Mesothelial cell of epicardium (in vitro differentiated cells): ENCODE measurements around the gene ADARB2. TPM values are rescaled to one million over a fixed set of nuclear protein-coding genes. Genes with fewer than 3 reads are reported as not detected.

Source experiments
- DNase-seq, 2 experiments: peaks; one replicate each; pipeline ENCODE4 v3.0.0; 2021; ENCODE audit warnings: low spot score in 2 of 2; ENCODE audit not compliant: unreplicated experiment in 2 of 2
- H3K27ac Mint-ChIP-seq: 2 replicates; pipeline ENCODE4 v1.8.0; 2021; ENCODE audit warnings: mixed read lengths
- H3K27me3 Mint-ChIP-seq: 2 replicates; pipeline ENCODE4 v1.8.0; 2021; ENCODE audit warnings: low read depth, mixed read lengths
- H3K36me3 Mint-ChIP-seq: 2 replicates; pipeline ENCODE4 v1.8.0; 2021; ENCODE audit warnings: mixed read lengths
- H3K4me1 Mint-ChIP-seq: 2 replicates; pipeline ENCODE4 v1.8.0; 2021; ENCODE audit warnings: mixed read lengths
- H3K4me3 Mint-ChIP-seq: 2 replicates; pipeline ENCODE4 v1.8.0; 2021; ENCODE audit warnings: mild to moderate bottlenecking, moderate library complexity, mixed read lengths
- H3K9me3 Mint-ChIP-seq: 2 replicates; pipeline ENCODE4 v1.8.0; 2021; ENCODE audit warnings: mixed read lengths
- CTCF ChIP-seq: fragments of 200-600 bp; sonication (generic); IDR thresholded peaks from one replicate; pipeline ENCODE4 v1.5.0; 2021; ENCODE audit warnings: antibody characterized with exemption; ENCODE audit not compliant: unreplicated experiment
- total RNA-seq: library from RNA; stranded (reverse); gene quantifications from 3 replicates; pipeline ENCODE4 v1.2.1, GENCODE V29; 2021

The ADARB2 gene
- total RNA-seq, 1 donor from 2014 or later = 0.38 TPM

GRCh38 chr10:1605121-1605520 is 132.2 kb downstream of the ADARB2 start:
- H3K4me1 Mint-ChIP-seq = peaks cover 5% of the 10 kb centered on the region
- no peak overlapping the region for H3K27ac Mint-ChIP-seq
- H3K27me3 Mint-ChIP-seq = peaks cover 52% of the 10 kb centered on the region
- no peak for DNase-seq
- no peak for TF ChIP-seq CTCF
- H3K4me3 Mint-ChIP-seq = no peak overlapping the region
- H3K36me3 Mint-ChIP-seq = no peaks in the 10 kb centered on the region
- H3K9me3 Mint-ChIP-seq = no peaks in the 10 kb centered on the region

- DNase-seq = no peak
- Mint-ChIP-seq H3K4me1 (peaks cover 5% of the 10 kb centered on the region), H3K27ac (no peak overlapping the region), H3K27me3 (peaks cover 44% of the 10 kb centered on the region), H3K36me3 (no peaks in the 10 kb centered on the region), H3K9me3 (no peaks in the 10 kb centered on the region), H3K4me3 (no peak overlapping the region)
- TF ChIP-seq CTCF = no peak
These were observed 133.1 kb downstream of the ADARB2 start for GRCh38 chr10:1604246-1604645.

- no peak for TF ChIP-seq CTCF
- no peak for DNase-seq
- H3K9me3 Mint-ChIP-seq = no peaks in the 10 kb centered on the region
- no peak overlapping the region for H3K27ac Mint-ChIP-seq
- peaks cover 5% of the 10 kb centered on the region for H3K4me1 Mint-ChIP-seq
- no peaks in the 10 kb centered on the region for H3K36me3 Mint-ChIP-seq
- no peak overlapping the region for H3K4me3 Mint-ChIP-seq
- H3K27me3 Mint-ChIP-seq = peaks cover 33% of the 10 kb centered on the region
These were observed 134.1 kb downstream of the ADARB2 start for GRCh38 chr10:1603181-1603580.

GRCh38 chr10:1602037-1602484 is 135.3 kb downstream of the ADARB2 start:
- Mint-ChIP-seq H3K4me3 (no peak overlapping the region), H3K27me3 (peaks cover 22% of the 10 kb centered on the region), H3K4me1 (peaks cover 5% of the 10 kb centered on the region), H3K9me3 (no peaks in the 10 kb centered on the region), H3K27ac (no peak overlapping the region), H3K36me3 (no peaks in the 10 kb centered on the region)
- DNase-seq = no peak
- no peak for TF ChIP-seq CTCF

GRCh38 chr10:1601406-1601805 is 135.9 kb downstream of the ADARB2 start:
- Mint-ChIP-seq H3K4me1 (peaks cover 5% of the 10 kb centered on the region), H3K4me3 (no peak overlapping the region), H3K27me3 (peaks cover 18% of the 10 kb centered on the region), H3K9me3 (no peaks in the 10 kb centered on the region), H3K36me3 (no peaks in the 10 kb centered on the region), H3K27ac (no peak overlapping the region)
- TF ChIP-seq CTCF = no peak
- no peak for DNase-seq

GRCh38 chr10:1600861-1601260 is 136.5 kb downstream of the ADARB2 start:
- Mint-ChIP-seq H3K27me3 (peaks cover 18% of the 10 kb centered on the region), H3K4me3 (no peak overlapping the region), H3K4me1 (peaks cover 5% of the 10 kb centered on the region), H3K9me3 (no peaks in the 10 kb centered on the region), H3K36me3 (no peaks in the 10 kb centered on the region), H3K27ac (no peak overlapping the region)
- no peak for TF ChIP-seq CTCF
- no peak for DNase-seq
